Measurements from ENCODE around the gene PATJ. TPM values are rescaled to one million over a fixed set of nuclear protein-coding genes. Genes with fewer than 3 reads are reported as not detected.

Gene PATJ
- total RNA-seq, 1 donor from 2014 or later: 126 TPM

GRCh38 chr1:62022382-62022983, 280.2 kb downstream of the PATJ start:
- no peak for DNase-seq (ENCODE audit: low spot score, unreplicated experiment)
- Mint-ChIP-seq H3K4me1 (ENCODE audit: low read depth) (no peaks in the 10 kb centered on the region), H3K27ac (no peak overlapping the region), H3K4me3 (ENCODE audit: low read depth) (no peak overlapping the region), H3K9me3 (ENCODE audit: low read depth) (no peaks in the 10 kb centered on the region), H3K27me3 (no peaks in the 10 kb centered on the region), H3K36me3 (ENCODE audit: insufficient read depth) (peaks cover 31% of the 10 kb centered on the region)
- no peak for TF ChIP-seq CTCF (IDR thresholded peaks at IDR 0.05; ENCODE audit: unreplicated experiment)

GRCh38 chr1:62024690-62025089, 282.4 kb downstream of the PATJ start:
- peaks cover 10% of the 10 kb centered on the region for H3K9me3 Mint-ChIP-seq (ENCODE audit: low read depth)
- no peaks in the 10 kb centered on the region for H3K4me1 Mint-ChIP-seq (ENCODE audit: low read depth)
- TF ChIP-seq CTCF (IDR thresholded peaks at IDR 0.05; ENCODE audit: unreplicated experiment): no peak
- H3K27me3 Mint-ChIP-seq: no peaks in the 10 kb centered on the region
- no peak overlapping the region for H3K4me3 Mint-ChIP-seq (ENCODE audit: low read depth)
- peak overlapping the region; percentile 33 for H3K27ac Mint-ChIP-seq
- peaks cover 33% of the 10 kb centered on the region for H3K36me3 Mint-ChIP-seq (ENCODE audit: insufficient read depth)
- no peak for DNase-seq (ENCODE audit: low spot score, unreplicated experiment)

GRCh38 chr1:62025154-62025553, 282.9 kb downstream of the PATJ start:
- no peaks in the 10 kb centered on the region for H3K27me3 Mint-ChIP-seq
- no peak overlapping the region for H3K4me3 Mint-ChIP-seq (ENCODE audit: low read depth)
- peak overlapping the region; percentile 33 for H3K27ac Mint-ChIP-seq
- H3K9me3 Mint-ChIP-seq (ENCODE audit: low read depth): peaks cover 10% of the 10 kb centered on the region
- H3K4me1 Mint-ChIP-seq (ENCODE audit: low read depth): no peaks in the 10 kb centered on the region
- DNase-seq (ENCODE audit: low spot score, unreplicated experiment): no peak
- H3K36me3 Mint-ChIP-seq (ENCODE audit: insufficient read depth): peaks cover 33% of the 10 kb centered on the region
- TF ChIP-seq CTCF (IDR thresholded peaks at IDR 0.05; ENCODE audit: unreplicated experiment): no peak

GRCh38 chr1:62025892-62026291, 283.6 kb downstream of the PATJ start:
- DNase-seq (ENCODE audit: low spot score, unreplicated experiment): no peak
- Mint-ChIP-seq H3K4me3 (ENCODE audit: low read depth) (no peak overlapping the region), H3K27ac (peak overlapping the region; percentile 80), H3K9me3 (ENCODE audit: low read depth) (peaks cover 10% of the 10 kb centered on the region), H3K4me1 (ENCODE audit: low read depth) (no peaks in the 10 kb centered on the region), H3K27me3 (no peaks in the 10 kb centered on the region), H3K36me3 (ENCODE audit: insufficient read depth) (peaks cover 33% of the 10 kb centered on the region)
- no peak for TF ChIP-seq CTCF (IDR thresholded peaks at IDR 0.05; ENCODE audit: unreplicated experiment)

GRCh38 chr1:62029704-62030103, 287.4 kb downstream of the PATJ start:
- peaks cover 31% of the 10 kb centered on the region for H3K36me3 Mint-ChIP-seq (ENCODE audit: insufficient read depth)
- peaks cover 8% of the 10 kb centered on the region for H3K4me1 Mint-ChIP-seq (ENCODE audit: low read depth)
- no peak overlapping the region for H3K4me3 Mint-ChIP-seq (ENCODE audit: low read depth)
- DNase-seq (ENCODE audit: low spot score, unreplicated experiment): no peak
- H3K9me3 Mint-ChIP-seq (ENCODE audit: low read depth): peaks cover 10% of the 10 kb centered on the region
- H3K27ac Mint-ChIP-seq: no peak overlapping the region
- TF ChIP-seq CTCF (IDR thresholded peaks at IDR 0.05; ENCODE audit: unreplicated experiment): no peak
- no peaks in the 10 kb centered on the region for H3K27me3 Mint-ChIP-seq
